Stimulated activated naive CD8-positive, alpha-beta T cell treated with anti-CD3 and anti-CD28 coated beads, Interleukin-15, Interleukin-2, amounts not matched to agents 100 U/mL and 50 U/mL, for 24 hours (primary cell): ENCODE results near the gene ICAM5.

Experiments
- ATAC-seq: fragments of 150-1000 bp; cut with Tn5 transposase; one replicate; pipeline ENCODE4 v1.10.0; 2021
- DNase-seq: peaks from one replicate; pipeline ENCODE4 v3.0.0; 2021

ICAM5 gene

DNA sequence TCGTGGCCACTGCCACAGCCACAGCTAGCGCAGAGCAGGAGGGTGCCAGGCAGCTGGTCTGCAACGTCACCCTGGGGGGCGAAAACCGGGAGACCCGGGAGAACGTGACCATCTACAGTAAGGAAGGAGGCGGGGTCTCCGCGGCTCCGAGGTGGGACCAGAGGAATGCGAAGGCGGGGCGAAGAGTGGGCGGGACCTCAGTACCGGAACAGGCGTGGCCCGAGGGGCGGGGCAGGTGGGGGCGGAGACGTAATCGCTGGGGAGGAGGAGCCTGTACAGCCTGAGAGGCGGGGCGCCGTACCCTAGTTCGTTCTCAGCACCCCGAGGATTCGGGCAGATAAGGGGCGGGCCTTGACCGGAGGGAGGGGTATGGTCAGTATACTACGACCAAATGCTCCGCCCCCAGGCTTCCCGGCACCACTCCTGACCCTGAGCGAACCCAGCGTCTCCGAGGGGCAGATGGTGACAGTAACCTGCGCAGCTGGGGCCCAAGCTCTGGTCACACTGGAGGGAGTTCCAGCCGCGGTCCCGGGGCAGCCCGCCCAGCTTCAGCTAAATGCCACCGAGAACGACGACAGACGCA is 2.5 kb downstream of the ICAM5 start:
- DNase-seq (peak; percentile 88), ATAC-seq (peak; percentile 53)

DNA sequence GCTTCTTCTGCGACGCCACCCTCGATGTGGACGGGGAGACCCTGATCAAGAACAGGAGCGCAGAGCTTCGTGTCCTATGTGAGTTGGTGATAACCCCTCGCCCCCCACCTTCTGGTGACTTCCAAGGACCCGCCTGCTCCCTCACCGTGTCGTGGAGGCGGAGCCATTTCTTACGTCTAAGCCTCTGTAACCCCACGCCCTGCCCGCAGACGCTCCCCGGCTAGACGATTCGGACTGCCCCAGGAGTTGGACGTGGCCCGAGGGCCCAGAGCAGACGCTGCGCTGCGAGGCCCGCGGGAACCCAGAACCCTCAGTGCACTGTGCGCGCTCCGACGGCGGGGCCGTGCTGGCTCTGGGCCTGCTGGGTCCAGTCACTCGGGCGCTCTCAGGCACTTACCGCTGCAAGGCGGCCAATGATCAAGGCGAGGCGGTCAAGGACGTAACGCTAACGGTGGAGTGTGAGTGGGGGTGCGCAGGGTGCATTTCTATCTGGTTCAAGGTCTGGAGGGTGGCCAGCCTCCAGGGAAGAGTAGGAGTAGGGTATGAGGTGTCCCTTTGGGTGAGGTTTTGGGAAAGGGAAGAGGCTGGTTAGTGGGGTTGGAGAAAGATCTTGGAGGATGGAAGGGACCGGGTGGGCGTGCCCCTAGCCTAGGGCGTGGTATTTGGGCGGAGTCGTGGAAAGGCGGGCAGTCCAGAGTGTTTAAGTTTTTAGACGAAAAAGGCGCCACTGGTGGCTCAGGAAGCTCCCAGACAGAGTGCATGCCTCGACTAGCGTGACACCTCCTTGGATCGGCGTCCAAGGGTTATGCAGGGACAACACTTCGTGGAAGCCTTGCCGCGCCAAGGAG is 3.3 kb downstream of the ICAM5 start:
- DNase-seq: no peak
- no peak for ATAC-seq

DNA sequence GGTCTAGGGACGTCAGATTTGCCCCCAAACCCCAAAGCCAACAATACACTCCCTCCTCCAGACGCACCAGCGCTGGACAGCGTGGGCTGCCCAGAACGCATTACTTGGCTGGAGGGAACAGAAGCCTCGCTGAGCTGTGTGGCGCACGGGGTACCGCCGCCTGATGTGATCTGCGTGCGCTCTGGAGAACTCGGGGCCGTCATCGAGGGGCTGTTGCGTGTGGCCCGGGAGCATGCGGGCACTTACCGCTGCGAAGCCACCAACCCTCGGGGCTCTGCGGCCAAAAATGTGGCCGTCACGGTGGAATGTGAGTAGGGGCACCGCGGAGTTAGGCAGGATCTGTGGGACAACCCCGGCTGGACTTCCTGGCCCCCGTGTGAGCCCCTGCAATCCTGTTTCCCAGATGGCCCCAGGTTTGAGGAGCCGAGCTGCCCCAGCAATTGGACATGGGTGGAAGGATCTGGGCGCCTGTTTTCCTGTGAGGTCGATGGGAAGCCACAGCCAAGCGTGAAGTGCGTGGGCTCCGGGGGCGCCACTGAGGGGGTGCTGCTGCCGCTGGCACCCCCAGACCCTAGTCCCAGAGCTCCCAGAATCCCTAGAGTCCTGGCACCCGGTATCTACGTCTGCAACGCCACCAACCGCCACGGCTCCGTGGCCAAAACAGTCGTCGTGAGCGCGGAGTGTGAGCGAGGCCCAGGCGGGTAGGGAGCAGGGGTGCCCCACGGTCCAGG is 4.0 kb downstream of the ICAM5 start:
- ATAC-seq: no peak
- DNase-seq: no peak

DNA sequence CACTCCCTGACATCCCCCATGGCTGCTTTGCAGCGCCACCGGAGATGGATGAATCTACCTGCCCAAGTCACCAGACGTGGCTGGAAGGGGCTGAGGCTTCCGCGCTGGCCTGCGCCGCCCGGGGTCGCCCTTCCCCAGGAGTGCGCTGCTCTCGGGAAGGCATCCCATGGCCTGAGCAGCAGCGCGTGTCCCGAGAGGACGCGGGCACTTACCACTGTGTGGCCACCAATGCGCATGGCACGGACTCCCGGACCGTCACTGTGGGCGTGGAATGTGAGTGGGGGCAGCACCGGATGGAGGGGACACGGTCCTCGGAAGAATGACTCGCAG is 4.6 kb downstream of the ICAM5 start:
- DNase-seq: no peak
- no peak for ATAC-seq

DNA sequence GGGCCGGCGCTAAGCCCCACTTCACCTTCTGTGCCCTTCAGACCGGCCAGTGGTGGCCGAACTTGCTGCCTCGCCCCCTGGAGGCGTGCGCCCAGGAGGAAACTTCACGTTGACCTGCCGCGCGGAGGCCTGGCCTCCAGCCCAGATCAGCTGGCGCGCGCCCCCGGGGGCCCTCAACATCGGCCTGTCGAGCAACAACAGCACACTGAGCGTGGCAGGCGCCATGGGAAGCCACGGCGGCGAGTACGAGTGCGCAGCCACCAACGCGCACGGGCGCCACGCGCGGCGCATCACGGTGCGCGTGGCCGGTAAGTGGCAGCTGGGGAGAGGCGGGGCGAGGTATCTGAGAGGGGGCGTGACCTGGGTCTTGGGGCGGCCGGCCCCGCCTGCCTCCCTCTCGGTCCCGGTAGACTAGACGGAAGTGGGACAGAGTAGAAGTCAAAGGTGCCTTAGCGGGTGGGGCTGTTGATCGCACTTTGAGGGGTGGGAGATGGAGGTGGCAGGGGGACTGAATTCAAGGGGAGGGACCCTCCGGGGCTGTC is 5.6 kb downstream of the ICAM5 start:
- DNase-seq (peak; percentile 63), ATAC-seq (no peak)

DNA sequence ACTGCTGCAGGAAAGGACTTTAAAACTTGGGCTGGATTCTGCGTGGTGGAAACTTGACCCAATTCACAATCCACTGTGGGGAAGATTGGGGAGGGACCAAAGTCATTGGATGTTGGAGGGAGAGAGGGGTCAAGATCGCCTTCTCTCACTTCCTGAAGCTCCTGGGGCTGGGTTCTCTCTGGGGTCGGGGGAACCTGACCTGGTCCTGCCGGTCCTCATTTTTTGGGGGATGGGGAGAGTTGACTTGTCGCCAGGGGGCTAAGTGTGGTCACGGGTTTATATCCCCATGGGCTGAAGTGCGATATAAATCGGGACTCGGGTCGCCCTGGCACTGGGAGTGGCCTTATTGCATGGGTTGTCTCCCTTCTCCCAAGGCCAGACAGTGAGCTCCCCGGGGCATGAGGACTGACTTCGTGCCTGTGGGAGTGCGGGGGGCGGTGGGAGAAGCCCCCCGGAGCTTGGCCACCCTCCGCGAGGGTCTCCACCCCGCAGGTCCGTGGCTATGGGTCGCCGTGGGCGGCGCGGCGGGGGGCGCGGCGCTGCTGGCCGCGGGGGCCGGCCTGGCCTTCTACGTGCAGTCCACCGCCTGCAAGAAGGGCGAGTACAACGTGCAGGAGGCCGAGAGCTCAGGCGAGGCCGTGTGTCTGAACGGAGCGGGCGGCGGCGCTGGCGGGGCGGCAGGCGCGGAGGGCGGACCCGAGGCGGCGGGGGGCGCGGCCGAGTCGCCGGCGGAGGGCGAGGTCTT is 6.3 kb downstream of the ICAM5 start:
- DNase-seq (no peak), ATAC-seq (no peak)

DNA sequence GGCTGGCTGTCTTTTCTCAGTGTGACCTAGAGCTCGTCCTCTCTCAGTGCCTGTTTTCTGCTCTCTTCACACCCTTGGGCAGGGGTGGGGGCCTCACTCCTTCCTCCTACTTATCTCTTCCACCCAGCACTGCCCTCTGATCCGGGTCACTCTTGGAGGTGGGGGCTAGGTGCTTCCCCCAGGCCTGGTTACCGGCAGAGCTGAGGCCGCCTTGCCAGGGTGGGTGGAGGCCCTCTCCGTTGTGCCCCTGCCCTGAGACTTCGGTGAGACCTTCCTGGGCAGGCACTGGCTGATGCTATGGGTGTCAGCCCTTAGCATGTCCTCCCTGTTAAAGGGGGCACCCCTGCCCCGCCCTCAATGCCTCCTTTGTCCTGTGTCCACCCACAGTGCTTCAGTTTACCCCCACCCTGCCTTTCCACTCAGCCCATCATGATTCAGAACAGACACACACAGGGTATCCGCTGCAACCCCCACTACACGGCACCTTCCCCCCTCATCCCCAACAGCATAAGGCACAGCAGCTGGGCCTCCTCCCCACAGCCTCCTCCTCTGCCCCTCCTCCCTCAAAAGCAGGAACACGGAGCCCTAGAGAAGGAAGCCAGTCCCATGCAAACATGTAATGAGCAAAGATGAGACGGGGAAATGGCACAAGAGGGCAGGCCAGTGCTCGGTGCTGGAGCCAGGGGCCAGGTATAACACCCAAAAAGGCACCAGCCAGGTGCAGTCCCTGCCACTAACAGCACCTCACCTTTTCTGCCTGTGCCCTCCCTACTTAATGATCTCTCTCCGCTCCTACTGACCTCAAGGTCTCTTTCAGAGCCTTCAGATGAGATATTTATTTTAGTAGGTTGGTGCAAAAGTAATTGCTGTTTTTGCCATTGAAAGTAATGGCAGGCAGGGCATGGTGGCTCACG is 10.1 kb downstream of the ICAM5 start:
- ATAC-seq (no peak), DNase-seq (no peak)

DNA sequence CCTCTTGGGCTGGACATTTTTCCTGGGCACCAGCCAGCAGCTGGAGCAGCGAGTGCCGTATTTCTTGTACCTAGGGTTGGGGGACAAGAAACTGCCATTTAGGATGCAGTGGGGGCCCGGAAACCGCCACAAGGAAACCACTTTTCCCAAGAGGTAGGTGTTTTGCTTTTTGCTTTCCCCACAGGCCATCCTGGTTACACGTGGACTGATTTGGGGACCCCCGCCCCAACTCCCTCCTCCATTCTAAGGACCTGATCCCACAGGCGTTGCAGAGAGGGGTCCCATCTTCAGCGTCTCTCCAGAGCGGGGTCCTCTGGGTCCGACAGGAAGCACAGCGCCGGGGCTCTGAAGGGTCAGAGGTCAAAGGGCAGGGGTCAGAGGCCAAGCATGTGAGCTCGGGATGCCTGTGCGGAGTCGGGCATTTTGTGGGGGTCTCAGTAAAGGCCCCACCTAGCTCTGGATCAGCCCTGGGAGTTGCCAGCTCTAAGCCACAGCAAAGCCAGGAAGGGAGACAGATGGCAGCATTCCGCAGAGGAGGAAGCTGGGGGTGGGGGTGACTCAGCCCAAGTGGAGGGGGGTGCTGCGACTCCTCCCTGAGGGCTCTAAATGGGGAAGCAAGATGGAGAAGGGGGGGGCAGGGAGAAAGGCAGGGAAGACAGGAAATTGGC is 15.5 kb downstream of the ICAM5 start:
- DNase-seq (peak; percentile 4), ATAC-seq (no peak)

DNA sequence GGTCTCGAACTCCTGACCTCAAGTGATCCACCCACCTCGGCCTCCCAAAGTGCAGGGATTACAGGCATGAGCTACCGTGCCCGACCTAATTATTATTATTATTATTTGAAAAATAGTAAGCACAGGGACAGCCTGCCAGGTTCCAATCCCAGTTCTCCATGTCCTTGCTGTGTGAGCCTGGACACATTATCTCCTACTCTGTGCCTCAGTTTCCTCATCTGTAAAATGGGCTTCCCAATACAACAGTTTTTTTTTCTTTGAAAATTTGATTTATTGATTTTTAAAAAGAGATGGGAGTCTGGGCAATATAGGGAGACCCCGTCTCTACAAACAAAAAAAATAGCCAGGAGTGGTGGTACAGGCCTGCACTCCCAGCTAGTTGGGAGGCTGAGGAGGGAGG is 16.6 kb downstream of the ICAM5 start:
- DNase-seq (no peak), ATAC-seq (no peak)

DNA sequence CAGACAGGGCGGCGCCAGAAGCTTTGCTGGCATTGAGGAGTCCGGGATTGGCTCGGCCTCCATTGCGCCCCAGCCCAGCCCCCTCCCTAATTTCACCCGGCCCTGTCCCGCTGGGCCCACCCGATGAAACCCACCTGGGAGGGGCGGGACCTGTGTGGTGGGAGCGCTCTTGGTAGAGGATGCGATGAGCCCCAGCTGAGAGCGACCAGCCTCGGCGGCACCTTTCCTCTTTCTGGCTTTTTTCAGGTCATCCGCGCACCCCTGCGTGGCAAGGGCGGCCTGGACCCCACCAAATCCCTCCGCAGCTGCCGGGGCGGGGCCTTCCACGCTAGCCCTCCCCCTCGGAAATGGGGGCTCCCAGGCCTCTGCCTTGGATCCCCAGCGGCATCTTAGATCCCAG is 19.7 kb downstream of the ICAM5 start, which contains the start of gene ZGLP1:
Gene ZGLP1 (minus strand): TSS at position 393 of the 400 bp plus-strand sequence.
- ATAC-seq: no peak
- DNase-seq: no peak

DNA sequence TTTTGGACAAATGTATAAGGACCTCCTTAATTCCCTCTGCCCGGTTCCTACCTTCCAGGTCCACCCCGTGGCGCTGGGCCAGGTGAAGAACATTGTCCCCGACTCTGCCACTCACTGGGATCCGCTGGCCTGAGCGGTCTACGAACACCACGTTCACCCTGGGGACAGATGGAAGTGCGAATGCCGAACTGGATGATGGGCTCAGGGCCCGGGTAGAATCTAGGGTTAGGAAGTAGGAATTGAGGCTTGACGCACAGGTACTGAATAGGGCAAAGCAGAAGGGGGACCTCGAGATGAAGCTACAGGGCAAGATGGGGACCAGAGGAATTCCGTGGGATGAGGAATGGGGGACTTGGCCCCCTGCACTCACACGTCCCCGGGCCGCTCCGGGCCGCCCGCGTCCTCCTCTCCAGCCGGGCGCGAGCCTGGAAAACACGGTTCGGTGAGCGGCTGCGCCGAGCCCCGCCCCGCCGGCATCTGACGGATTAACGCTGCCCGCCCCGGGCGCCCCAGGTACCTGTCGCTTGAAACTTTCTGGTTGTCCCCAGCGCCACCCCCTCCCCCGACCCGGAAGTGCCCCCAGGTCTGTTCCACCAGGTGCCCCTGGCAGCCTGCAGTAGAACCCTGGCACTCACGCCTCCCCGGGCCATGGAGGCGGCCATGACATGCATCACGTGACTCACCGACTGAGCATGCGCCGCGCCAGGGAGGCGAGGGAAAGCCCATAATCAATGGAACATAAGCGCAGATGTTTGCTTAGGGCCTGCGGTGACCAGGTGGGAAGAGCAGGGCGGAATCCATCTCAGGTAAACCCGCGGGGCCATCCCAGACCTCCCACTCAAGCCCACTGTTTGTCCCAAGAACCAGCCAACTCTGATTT is 25.8 kb downstream of the ICAM5 start, which contains the start of gene FDX2:
Gene FDX2 (minus strand): TSS at position 681 of the 880 bp plus-strand sequence. CDS start 19 bp downstream, at position 662.
- peak; percentile 83 for ATAC-seq
- DNase-seq: peak; percentile 95

DNA sequence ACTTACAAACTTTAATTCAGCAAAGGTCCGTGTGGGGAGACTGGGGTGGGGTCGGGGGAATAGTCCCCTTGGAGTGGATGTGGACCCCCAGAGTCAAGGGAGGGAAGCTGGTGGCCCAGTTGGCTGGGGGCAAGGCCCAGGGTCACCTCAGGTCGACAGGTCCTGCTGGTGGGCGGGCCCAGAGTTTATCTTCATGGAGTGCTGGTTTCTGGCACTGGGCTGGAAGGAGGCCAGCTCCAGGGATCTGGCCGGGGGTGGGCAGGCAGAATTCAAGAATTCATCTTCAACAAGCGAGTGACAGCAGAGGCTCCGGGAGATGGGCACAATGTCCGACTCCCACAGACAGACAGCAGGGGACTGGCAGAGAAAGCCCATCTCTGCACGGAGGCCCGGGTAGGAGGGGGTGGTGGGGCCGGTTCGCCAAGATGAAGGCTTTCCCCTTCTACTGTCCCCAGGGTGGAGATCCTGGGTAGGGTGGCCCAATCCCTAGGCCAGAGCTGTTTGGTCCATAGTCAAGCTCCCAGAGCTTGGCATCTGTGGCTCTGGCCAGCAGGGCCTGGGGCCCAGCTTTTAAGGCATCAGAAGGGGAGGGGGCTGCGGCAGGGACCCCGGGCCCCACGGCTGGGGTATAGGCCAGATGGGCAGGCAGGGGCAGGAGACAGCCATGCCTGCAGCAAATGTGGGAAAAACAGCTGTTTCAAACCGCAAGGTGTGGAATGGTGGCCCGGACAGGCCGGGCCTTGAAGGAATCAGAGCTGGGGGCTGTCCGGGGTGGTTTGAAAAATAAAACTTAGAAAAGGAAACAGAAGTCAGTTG is 26.7 kb downstream of the ICAM5 start:
- peak; percentile 9 for ATAC-seq
- no peak for DNase-seq

DNA sequence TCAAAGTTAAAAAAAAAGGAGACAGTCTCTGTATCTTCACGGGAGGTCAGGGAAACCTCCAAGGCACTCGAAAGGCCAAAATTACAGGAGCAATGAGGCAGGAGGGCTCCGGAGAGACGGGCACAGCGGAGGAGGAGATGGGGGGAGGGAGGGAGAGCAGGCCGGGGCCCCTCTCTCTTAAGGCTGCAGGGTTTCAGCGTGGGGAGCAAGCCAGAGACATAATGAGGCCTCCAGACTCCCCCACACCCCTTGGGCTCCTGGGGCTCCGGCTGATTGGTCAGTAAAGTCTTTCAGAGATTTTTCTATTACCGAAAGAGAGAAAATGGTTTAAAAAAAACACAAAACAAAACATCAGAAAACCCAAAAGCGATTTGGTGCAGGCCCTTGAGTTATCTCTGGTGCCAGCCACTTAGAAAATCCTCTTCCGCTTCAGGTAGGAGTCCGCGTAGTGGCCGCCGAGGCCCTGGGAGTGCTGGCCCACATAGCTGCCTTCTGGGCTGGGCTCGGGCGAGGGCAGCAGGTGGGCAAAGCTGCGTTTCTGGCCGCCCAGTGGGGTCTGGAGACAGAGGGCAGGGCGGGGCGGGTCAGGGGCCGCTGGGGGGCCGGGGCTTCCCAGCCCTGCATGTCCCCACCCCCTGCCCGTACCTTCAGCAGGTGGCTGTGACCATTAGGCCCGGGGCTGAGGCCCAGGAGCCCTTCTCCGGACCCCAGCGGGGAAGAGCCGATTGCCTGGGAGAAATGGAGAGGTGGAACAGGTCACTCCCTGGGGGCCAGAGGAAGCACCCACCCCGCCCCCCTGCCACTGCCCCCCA is 27.5 kb downstream of the ICAM5 start:
- DNase-seq (no peak), ATAC-seq (no peak)

DNA sequence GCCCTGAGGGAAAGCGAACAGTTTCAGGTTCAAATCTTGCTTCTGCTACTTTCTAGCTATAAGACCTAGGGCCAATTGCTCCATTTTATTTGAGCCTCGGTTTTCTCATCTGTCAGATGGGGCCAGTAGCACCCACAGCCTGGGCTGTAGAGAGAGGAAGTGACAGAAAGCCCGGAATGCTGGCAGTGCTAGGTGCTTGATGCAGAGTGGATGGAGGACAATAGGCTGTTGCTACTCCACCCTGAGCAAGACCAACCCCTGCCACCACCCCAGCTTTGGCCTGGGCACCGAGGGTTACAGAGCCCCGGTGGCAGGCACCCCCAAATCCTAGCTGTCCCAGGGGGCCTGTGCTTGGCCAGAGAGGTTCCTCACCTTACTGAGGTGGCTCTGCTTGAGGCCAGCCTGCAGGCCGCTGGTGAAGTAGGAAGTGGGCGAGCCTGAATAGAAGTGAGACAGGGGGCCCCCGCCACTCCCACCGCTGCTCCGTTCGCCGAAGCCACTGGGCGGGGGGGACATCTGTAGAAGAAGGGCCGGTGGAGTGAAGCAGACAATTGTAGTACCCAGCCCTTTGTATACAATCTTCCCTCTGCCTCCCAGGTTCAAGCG is 28.2 kb downstream of the ICAM5 start:
- no peak for ATAC-seq

DNA sequence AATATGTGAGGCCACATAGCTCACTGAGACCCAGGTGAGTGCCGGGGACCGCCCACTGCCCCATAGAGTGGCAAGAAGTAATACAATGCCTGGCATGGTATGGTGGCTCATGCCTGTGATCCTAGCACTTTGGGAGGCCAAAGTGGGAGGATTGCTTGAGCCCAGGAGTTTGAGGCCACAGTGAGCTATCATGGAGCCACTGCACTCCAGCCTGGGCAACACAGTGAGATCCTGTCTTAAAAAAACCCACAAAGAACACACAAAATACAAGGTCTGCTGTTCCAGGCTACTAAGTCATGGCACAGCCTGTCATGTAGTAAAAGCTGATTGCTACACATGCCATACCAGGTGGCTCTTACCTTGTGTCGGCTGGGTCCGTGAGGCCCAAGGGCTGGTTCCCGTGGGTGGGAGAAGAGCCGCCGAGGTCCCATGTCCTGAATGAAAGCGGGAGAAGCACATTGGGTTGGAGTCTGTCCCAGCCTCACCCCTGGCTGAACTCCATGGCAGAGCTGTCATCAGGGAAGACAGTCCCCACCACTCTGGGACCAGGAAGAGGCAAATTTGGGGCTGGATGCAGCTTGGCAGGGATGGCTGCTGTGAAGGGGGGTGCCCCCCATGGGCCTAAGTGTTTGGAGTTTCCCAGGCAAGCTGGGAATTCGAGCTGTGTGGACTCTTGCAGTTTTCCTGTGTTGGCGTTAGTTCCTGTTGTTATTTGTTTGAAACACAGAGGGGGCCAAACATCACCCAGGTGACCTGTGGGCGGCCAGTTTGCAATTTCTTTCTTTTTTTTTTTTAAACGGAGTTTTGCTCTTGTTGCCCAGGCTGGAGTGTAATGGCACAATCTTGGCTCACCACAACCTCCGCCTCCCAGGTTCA is 29.3 kb downstream of the ICAM5 start:
- DNase-seq (no peak), ATAC-seq (no peak)

More for the DNA sequence above, 28.2 kb downstream of the ICAM5 start:
- no peak for DNase-seq
